Neural progenitor cell (in vitro differentiated cells): ENCODE data around the gene MYO1B. TPM values are rescaled to one million over a fixed set of nuclear protein-coding genes. Genes with fewer than 3 reads are reported as not detected.

Source experiments
- DNase-seq: peaks from one replicate; pipeline ENCODE4 v3.0.0-alpha.2; 2016; ENCODE audit warnings: low spot score
- H2AFZ ChIP-seq: fragments of 200-600 bp; sonication (generic); replicated peaks from 2 replicates; pipeline ENCODE4 v1.6.1; 2016; ENCODE audit warnings: antibody characterized with exemption
- H3F3A ChIP-seq: fragments of 200-600 bp; sonication (generic); 2 replicates; pipeline ENCODE4 v1.6.1; 2016; ENCODE audit warnings: antibody characterized with exemption, low read depth
- H3K27ac ChIP-seq: fragments of 200-600 bp; sonication (generic); 2 replicates; pipeline ENCODE4 v1.5.1; 2016; ENCODE audit warnings: mild to moderate bottlenecking
- H3K27me3 ChIP-seq: fragments of 200-600 bp; sonication (generic); 2 replicates; pipeline ENCODE4 v1.6.1; 2016; ENCODE audit warnings: mild to moderate bottlenecking, moderate library complexity
- H3K36me3 ChIP-seq: fragments of 200-600 bp; sonication (generic); 2 replicates; pipeline ENCODE4 v1.5.1; 2016
- H3K4me1 ChIP-seq: fragments of 200-600 bp; sonication (generic); 2 replicates; pipeline ENCODE4 v1.6.1; 2016; ENCODE audit warnings: mixed run types
- H3K4me2 ChIP-seq: fragments of 200-600 bp; sonication (generic); 2 replicates; pipeline ENCODE4 v1.6.1; 2016
- H3K4me3 ChIP-seq: fragments of 200-600 bp; sonication (generic); 2 replicates; pipeline ENCODE4 v1.5.1; 2016
- H3K79me2 ChIP-seq: fragments of 200-600 bp; sonication (generic); 2 replicates; pipeline ENCODE4 v1.6.1; 2016; ENCODE audit warnings: low read depth
- H3K9ac ChIP-seq: fragments of 200-600 bp; sonication (generic); 2 replicates; pipeline ENCODE4 v1.6.1; 2016
- H3K9me3 ChIP-seq: fragments of 200-600 bp; sonication (generic); 2 replicates; pipeline ENCODE4 v1.5.1; 2016; ENCODE audit warnings: low read depth
- H4K20me1 ChIP-seq: fragments of 200-600 bp; sonication (generic); 2 replicates; pipeline ENCODE4 v1.6.1; 2016; ENCODE audit warnings: low read depth
- H3K27ac Mint-ChIP-seq: 3 replicates; pipeline ENCODE4 v1.8.0; 2021; ENCODE audit warnings: mixed read lengths
- H3K27me3 Mint-ChIP-seq: 2 replicates; pipeline ENCODE4 v1.8.0; 2022; ENCODE audit warnings: low read depth, mild to moderate bottlenecking, inconsistent platforms, moderate library complexity, mixed read lengths; ENCODE audit not compliant: insufficient read depth
- H3K36me3 Mint-ChIP-seq: 3 replicates; pipeline ENCODE4 v1.8.0; 2021; ENCODE audit warnings: mixed read lengths
- H3K4me1 Mint-ChIP-seq: 3 replicates; pipeline ENCODE4 v1.8.0; 2021; ENCODE audit warnings: mixed read lengths
- H3K4me3 Mint-ChIP-seq: 3 replicates; pipeline ENCODE4 v1.8.0; 2021; ENCODE audit warnings: mild to moderate bottlenecking, moderate library complexity, mixed read lengths
- H3K9me3 Mint-ChIP-seq: 3 replicates; pipeline ENCODE4 v1.8.0; 2020; ENCODE audit warnings: mixed read lengths
- EZH2 ChIP-seq: fragments of 200-600 bp; sonication (generic); IDR thresholded peaks from 2 replicates; pipeline ENCODE4 v1.6.1; 2017; ENCODE audit warnings: antibody characterized with exemption, mild to moderate bottlenecking, moderate library complexity
- EZH2phosphoT487 ChIP-seq: fragments of 200-600 bp; sonication (generic); IDR thresholded peaks from 2 replicates; pipeline ENCODE4 v1.6.1; 2017; ENCODE audit warnings: antibody characterized with exemption
- small RNA-seq: library from RNA; depleted of rRNA; stranded (forward); fragments of <200 nt; gene quantifications from one replicate; pipeline ENCODE3, GENCODE V24; 2015
- total RNA-seq: library from RNA; depleted of rRNA; stranded (reverse); fragments of >200 nt; gene quantifications from 2 replicates; pipeline ENCODE4 v1.2.3, GENCODE V29; 2015; ENCODE audit warnings: low replicate concordance

MYO1B gene
- total RNA-seq, 1 donor from 2014 or later, result 88.0 TPM

GRCh38 chr2:191474464-191474863 is 229.3 kb downstream of the MYO1B start:
- no peaks in the 10 kb centered on the region for H3K79me2 ChIP-seq
- Mint-ChIP-seq H3K27me3 (peaks cover 2% of the 10 kb centered on the region), H3K4me1 (peaks cover 16% of the 10 kb centered on the region), H3K9me3 (no peaks in the 10 kb centered on the region), H3K4me3 (no peak overlapping the region), H3K27ac (no peak overlapping the region), H3K36me3 (no peaks in the 10 kb centered on the region)
- no peak overlapping the region for H3K4me3 ChIP-seq
- TF ChIP-seq EZH2 (no peak), EZH2phosphoT487 (no peak)
- no peaks in the 10 kb centered on the region for H3K27me3 ChIP-seq
- H3K9ac ChIP-seq, result no peak overlapping the region
- no peak for DNase-seq
- no peaks in the 10 kb centered on the region for H4K20me1 ChIP-seq
- H3K9me3 ChIP-seq, result no peaks in the 10 kb centered on the region
- H3K4me2 ChIP-seq, result no peak overlapping the region
- peaks cover 10% of the 10 kb centered on the region for H3F3A ChIP-seq
- H3K4me1 ChIP-seq, result peaks cover 11% of the 10 kb centered on the region
- no peak overlapping the region for H3K27ac ChIP-seq
- no peaks in the 10 kb centered on the region for H3K36me3 ChIP-seq
- H2AFZ ChIP-seq, result no peak overlapping the region

Small RNAs within 50 kb of the gene (small RNA-seq; reads per million reads assigned to genes)
- gene RNU6-1045P, result not detected

Other genes with a start within 250 kb of the MYO1B start
- 52.5 and 61.7 TPM in 2 replicates for gene STAT1, start 231.2 kb upstream of the MYO1B start, total RNA-seq
- 0.32 and 0.62 TPM in 2 replicates for gene STAT4, start 94.4 kb upstream of the MYO1B start, total RNA-seq